Measurements from ENCODE around the gene SGCD.

Gene SGCD

DNA sequence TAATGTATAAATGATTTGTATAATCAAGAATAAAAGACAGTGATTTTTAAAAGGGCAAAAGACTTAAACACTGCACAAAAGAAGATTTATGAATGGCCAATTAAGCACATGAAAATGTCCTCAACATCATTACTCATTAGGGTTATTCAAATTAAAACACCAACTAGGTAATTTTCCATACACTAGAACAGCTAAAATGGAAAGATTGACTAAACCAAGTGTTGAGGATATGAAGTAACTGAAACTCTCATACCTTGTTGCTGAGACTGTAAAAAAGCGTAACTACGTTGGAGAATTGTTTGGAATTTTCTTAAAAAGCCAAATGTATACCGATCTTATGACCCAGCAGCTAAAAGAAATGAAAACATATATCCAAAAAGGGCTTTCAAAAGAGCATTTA, 144.9 kb downstream of the SGCD start:
- no peak for DNase-seq

DNA sequence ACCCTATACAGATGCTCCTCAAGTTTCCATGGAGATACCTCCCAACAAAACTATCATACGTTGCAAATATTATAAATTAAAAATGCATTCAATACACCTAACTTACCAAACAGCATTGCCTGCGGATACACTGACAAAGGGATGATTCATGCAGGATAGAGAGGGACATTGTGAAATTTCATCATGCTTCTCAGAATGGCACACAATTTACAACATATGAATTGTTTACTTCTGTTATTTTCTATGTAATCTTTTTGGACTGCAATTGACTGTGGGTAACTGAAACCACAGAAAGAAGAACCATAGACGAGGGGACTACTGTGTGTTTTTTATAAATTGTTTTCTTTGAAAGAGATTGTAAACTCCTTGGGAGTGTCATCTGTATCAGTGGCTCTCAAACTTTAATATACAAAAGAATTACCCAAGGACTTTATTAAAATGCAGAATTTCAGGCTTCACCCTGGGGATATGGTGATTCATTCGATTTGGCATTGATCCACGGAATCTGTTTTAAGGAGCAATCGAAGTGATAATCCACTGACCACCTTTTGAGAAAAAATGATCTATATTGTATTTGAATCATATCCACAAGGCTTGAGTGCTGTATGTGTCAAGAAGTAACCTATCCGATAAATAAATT, 146.4 kb downstream of the SGCD start:
- no peak for DNase-seq

DNA sequence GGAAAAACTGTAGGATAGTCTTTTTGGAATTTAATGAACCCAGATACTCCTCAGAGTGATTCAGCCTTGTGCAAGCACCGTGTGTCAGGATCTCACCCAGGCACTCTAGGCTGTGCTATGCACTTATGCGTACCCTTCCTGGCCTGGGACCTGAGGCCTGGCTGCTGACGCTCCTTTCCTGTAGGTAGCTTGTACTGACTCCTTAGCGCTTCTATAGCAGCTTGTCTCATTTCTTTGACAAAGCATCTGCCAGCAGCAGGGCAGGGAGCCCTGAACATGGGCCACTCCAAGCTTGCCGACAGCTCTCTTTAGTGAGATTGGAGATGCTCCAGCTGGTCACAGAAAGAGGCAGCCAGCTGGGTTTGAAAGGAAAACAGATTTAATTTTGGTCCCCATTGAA, 147.3 kb downstream of the SGCD start:
- peak; percentile 92 for DNase-seq

DNA sequence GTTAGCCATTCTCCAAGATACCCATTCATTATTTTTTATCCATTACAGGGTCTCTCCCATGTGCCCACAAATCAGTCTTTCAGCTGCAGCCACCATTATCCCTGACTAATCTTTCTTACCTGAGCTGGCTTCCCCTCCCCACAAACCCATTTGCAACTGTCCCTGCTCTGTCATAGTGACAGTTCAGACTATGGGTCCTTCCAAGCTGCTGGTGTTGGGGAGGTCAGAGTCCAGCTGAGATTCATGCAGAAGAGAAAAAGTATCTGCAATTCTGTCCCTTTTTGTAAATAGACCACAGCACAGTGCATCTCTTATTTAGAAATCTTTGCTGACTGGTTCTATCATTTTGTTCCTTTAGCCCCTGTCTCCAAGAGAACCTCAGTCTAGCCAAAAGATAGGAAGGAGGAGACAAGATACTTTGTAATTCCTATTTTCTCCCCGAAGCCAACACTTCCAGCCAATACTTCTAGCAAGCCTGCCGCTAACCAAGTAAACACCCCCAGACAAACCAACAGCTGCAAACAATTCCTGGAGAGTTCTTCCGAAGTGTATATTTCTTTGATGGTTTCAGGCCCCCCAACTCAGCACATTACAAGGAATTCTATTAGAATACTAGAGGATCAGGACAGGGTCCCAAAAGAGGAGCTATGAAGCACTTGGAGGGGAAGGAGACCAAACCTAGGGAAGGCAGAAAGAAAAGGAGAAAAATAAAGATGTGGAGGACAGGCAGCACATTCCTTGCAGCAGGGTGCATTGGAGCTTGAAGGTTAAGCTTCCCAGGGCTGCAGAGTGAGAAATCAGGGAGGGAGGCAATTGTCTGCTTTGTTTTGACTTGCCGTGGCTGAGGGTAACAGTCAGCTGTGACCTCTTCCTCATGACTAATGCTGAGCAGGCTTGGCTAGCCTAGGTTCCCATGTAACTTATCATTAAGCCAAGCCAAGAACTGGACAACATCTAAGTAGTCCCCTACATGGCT, 148.5 kb downstream of the SGCD start:
- DNase-seq = no peak

DNA sequence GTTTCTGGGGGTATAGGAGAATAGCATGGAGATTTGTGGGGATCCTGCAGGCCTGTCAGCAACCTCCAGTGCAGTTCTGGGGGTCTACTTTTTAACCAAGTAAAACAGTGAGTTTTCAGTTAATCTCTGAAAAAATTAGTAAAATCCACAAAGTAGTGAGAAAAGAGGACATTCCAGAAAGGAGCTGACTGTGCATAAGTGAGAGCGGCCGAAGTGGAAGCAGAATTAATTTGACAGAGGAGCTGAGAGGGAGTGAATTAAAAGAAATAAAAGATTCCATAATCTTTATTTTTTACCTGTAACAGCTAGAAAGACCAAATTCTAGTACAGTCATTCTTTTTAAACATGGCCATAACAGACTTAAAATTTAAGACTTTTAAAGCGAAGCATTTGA, 149.2 kb downstream of the SGCD start:
- DNase-seq = no peak

DNA sequence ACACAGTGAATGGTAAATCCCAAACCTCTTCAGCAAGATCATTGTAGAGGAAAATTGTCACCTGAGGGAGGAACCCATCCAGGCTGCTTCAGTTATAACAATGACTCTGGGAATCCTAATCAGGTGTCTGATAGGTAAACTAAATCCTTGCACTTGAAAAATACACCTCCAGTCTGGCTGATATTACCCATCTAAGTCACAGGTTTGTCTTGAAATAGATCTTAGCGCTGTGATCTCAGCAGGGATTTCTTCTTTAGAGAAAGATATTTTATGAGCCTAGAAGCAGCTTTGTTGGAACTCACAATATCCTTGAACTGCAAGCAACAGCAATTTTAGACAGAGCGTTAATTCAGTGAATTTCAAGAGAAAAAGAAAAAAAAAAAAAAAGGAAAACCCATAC, 149.7 kb downstream of the SGCD start:
- DNase-seq = no peak

DNA sequence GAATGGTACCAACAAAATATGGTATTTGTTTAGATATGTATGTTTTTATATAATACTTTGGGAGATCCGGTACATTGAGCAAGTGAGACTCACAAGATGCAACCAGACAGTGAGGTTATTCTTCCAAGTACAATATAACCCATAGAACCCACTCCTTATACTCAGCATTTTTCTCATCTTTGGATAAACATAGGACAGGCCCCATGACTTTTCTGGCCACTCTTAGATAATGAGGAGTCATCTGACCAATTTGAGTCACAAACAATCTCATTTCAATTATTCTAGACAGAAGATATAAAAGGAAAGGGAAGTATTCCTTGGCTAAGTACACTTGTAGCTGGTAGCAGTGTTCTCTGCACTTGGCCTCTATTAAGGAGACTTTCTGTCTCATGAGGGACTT, 150.2 kb downstream of the SGCD start:
- no peak for DNase-seq

DNA sequence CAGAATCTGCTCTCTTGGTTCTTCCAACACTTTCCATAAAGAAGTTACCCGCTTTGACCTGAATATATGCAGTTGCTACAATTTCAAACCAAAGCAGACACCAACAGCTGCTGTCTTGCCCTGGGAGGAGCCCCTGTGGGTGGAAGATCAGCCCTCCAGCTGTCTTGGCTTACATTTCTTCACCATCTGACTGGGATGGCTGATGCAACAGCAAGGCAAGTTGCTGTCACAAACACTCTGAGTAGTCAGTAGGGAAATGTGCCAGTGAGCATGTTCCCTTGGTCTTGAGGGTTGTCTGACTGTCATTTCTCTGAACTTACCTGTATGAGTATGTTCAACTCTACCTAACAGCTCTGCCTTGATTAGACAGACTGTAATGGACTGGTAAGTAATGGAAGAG, 152.9 kb downstream of the SGCD start:
- DNase-seq = peak; percentile 82

DNA sequence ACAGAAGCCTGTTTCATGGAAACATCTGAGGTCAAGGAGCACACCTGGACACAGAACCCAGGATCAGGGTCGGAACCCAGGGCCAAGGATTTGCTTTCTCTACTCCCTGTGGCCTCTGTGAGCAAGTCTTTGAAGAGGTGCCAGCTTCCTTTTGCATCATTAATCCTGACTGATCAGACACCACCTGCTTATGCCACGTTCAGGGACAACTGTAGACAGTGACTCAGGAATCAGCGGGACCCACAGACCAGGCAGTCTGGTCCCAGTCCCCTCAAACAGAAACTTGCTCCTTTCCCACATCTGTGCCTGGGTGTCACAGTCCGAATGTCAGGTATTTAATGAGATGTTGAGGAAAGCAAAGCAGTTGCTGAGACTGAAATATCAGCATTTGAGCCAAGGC, 154.8 kb downstream of the SGCD start:
- peak; percentile 71 for DNase-seq

DNA sequence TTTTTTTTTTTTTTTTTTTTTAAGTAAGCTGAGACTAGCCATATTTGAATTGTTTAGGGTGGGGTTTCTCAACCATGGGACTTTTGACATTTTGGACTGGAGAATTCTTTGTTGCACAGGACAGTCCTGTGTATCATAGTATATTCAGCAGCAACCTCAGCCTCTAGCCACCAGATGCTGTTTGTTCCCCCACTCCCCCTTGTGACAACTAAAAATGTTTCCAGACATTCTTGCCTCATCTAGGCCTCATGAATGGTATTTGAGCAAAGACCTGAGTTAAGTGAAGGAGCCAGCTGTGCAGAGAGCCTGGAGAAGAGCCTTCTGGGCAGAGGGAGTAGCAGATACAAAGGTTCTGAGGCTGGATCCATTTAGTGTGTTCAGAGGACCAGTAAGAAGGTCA, 155.9 kb downstream of the SGCD start:
- no peak for DNase-seq

DNA sequence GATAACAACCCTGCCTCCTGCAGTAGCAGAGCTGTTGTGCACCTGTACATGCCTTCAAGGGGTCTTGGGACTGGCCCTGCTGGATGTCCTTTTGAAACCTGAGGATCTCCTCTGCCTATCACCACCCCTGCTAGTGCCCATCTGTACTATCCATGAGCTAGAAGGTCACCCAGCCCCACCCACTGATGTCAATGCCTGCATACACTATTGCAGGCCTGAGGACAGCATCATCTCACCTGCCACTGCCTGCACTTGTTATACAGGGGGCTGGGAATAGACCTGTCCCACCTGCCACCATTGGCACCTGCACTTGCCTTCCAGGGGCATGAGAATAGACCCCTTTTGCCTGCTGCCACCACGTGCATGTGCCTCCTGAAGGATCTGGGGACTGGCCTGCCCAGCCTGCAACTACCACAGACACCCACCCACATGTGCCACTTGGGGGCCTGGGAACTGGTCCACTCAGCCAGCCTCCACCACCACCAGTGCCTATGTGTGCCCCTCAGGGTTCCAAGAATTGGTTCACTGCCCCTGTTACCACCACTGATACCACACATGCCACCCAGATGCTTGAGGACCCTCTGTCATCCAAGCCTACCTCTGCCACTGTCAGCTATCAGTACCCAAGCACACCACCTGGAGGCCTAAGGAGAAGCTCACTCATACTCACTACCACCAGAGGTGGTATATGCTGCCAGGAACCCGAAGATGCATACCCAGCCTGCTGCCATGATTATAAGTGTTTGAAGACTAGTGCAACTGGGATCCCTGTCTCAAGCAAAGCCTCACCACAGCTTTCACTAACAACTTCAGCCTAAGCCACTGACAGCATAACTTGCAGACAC, 159.7 kb downstream of the SGCD start:
- no peak for DNase-seq

DNA sequence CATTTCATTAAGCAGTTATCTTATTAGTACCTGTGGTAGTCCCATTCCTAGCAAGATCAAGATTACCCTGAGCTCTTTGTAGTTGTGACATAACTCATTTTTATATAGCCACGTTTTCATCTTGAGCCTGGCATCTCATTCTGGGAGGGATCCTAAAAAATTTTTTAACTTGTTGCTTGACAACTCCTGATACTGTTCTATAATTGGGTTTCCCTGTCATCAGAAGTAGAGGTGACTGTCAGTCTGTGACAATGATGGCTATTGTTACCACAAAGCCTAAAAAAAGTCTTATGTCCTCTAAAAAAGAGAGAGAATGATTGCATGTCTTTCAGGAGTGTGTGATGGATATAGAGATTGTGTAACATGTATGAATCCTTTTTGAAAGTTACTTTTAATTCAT, 164.8 kb downstream of the SGCD start:
- no peak for DNase-seq

DNA sequence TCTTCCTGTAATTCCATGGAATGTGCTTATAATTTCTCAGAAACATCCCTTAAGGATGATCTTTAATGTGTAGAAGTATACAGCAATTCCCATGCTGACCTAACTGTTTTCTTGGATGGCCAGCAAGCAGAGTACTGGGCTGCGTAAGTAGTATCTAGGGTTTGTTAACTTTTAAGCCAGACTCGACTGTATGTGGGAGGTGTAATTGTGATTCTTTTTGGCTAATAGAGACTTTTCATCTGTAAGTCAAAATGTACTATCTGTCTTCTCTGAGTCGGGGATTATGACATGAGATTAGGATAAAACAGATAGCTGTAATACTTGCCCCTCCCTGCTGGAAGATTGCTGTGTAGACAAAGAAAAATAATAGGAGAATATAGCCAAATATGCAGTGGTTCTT, 169.3 kb downstream of the SGCD start:
- DNase-seq = no peak

DNA sequence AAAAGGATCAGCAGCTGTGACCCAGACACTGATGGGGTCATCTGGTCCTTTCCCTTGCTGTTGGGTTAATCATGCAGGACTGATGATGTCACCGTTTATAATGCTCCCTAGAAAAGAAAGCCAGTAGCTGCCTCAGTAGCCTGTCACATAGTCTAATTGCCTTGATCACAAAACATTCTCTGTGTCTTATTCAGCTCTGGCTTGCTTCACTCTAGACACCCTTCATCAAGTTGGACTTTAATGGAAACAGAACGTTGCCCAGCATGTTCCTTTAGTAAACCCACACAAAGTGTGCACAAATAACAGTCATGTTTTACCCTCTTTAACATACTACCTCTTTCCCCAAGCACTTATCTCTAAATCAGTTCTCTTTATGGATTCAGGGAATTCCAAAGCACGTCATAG, 170.8 kb downstream of the SGCD start:
- no peak for DNase-seq

DNA sequence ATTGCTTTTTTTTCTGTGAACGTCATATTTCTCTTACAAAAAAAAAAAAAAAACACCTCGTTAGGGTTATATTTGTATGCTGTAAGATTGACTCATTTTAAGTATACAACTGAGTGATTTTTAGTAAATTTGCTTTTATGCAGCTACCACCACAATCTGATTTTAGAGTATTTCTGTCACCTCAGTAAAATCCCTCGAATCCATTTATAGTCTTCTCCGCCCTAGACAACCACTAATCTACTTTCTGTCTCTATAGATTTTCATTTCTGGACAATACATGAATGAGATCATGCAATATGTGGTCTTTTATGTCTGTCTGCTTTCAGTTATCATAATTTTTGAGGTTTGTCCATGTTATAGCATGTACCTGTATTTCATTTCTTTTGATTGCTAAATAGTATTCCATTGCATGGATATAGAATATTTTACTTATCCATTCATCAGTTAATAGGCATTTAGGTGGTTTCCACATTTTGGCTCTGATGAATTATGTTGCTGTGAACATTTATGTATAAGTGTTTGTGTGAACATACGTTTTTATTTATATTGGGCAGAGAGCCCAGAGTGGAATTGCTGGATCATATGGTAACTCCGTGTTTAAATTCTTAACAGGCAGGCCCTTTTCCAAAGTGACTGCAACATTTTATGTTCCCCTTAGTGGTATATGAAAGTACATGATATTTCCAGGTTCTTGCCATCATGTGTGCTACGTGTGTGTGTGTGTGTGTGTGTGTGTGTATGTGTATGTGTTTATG, 171.4 kb downstream of the SGCD start:
- no peak for DNase-seq

DNA sequence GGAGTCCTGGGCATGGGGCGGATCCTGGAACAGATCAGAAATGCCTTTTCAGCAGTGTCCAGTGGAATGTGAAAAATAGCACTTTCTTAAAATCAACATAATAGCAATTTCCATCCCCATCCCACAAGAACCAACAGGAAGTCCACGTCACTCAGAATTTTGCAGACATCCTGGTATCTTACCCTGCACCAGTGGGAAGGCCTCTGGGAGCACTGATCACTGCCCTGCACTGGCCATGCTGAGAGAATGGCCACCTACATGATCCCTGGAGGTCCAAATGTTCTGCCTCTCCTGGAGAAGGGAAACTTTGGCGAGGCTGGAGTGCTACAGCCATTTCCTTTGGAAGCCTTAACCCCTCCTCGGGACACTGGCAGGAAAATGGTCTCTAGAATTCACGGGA, 173.8 kb downstream of the SGCD start:
- DNase-seq = no peak

DNA sequence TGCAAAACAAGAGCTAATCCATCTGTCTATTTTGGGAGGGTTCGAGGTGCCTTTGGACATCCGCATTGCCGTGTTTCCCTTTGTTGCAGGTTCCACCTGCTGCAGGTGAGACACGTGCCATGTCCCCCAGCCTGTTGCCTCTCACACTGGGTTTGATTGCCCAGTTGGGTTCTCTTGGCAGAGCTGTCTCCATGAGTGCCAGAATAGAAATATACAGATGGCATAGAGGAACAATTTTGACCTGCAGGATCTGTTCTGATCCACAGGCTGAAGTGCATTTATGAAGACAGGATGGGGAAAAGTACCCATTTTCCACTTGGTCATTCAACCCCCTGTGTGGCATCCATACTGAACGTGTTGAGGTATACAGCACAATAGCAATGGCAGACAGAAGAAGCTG, 178.1 kb downstream of the SGCD start:
- no peak for DNase-seq

DNA sequence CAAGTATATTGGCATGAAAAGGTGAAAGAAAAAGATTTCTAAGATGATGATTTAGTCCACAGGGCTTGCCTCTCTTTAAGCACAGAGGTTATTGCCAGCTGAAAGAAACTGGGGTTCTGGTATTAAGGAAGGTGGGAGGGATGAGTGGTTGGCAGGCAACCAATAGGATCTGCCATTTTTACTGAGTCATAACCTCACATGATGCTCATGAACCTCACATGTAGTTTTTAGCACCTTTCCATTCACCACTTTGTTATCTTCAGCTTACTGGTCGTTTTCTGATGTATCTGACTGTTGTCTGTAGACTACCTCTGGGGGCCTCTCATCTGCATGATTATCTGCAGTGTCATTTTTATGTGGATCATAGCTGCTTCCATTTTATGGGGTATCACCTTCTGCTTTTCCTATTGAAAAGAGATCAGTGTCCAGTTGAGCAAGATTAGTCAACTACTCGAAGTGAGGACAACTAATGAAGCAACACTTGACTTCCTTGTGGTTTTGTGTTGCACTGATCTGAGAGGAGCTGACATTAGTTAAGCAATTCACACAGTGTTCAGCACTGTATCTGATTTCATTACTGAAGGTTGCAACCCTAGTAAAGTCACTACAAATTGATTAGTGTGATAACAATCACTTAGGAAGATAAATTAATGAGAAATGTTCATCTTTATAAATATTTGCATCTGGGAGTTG, 186.3 kb downstream of the SGCD start:
- no peak for DNase-seq

DNA sequence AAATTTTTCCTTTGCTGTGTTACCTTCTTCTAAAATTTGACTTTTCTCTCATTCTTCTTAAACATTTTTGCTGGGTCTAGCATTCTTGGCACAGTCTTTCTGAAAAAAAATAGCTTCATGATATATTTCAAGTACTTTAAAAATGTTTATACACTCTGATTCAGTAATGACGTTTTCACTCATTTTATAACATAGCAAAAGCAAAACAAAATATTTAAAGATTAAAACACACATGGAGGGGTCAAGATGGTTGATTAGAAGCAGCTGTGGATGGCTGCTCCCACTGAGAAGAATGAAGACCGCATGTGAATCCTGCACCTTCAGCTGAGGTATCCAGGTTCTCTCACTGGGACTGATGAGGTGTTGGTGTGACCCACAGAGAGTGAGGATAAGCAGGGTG, 188.2 kb downstream of the SGCD start:
- no peak for DNase-seq

DNA sequence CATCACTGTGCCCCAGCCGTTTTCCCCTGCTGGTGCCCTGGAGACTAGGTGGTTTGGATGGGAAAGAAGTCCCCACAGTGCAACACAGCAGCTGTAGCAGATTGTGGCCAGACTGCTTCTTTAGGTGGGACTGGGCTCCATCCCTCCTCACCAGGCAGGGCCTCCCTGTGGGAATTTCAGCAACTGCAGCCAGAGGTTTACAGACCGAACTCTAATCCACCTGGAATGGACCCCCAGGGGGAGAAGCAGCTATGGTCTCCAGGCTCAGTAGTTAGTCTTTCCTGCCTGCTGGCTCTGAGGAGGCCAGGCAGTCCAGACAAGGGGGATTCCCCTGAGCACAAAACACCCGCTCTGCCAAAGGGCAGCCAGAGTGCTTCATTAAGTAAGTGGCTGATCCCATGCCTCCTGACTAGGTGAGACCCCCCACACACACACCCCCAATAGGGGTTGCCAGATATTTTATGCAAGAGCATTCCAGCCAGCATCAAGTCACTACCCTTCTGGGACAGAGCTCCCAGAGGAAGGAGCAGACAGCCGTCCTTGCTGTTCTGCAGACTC, 188.9 kb downstream of the SGCD start:
- DNase-seq = no peak

DNA sequence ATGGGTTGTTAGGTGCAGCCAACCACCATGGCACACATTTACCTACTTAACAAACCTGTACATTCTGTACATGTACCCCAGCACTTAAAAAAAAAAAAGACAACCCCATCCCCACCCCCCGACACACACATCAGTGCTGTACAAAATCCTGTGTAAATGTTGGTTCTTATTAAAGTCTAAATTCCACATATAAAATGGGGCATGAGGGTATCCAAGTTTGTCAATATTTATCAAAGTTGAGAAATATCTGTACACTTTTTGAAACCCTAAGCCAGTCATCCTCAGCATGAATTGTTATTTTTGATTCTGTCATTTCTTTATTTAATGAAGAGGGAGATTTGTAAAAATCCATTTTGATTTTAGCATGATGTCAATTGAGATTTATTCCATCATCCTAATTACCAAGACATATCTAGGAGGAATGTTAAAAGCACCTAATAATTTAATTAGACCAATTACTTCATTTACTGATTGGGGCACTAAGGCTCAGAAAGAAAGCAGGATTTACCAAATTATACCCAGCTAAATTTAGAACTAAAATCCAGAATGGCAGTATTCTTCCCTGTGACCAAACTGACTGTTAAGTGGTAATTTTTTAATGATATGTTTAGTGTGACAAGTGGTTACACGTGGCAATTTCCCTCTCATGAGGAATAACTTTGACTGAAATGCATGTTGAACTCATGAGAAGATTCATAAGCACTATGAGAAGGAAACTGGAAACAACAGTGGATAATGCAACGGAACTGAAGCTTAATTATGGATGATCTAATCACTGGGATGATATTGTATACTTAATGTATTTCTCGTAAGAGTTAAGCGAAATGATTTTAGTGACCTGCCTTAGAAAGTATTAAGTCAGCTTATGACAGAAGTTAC, 195.9 kb downstream of the SGCD start:
- DNase-seq = no peak
